Brain microvascular endothelial cell (primary cell): Measurements from ENCODE around the gene ORC1.

Experiments
- DNase-seq: peaks from one replicate; pipeline ENCODE4 v3.0.0-alpha.2; 2020
- H3K27ac ChIP-seq: fragments of 250-450 bp; sonication (Bioruptor Pico); 2 replicates; pipeline ENCODE4 v1.5.1; 2020; ENCODE audit warnings: mild to moderate bottlenecking, moderate library complexity
- H3K27me3 ChIP-seq: fragments of 250-450 bp; sonication (Bioruptor Pico); replicated peaks from 2 replicates; pipeline ENCODE4 v1.5.1; 2020; ENCODE audit warnings: mild to moderate bottlenecking
- H3K36me3 ChIP-seq: fragments of 250-450 bp; sonication (Bioruptor Pico); replicated peaks from 2 replicates; pipeline ENCODE4 v1.5.1; 2020; ENCODE audit warnings: mild to moderate bottlenecking
- H3K4me3 ChIP-seq: 2 replicates; pipeline ENCODE4 v1.5.1; 2011; ENCODE audit warnings: low read depth, mild to moderate bottlenecking, control low read depth, low read length, moderate library complexity
- CTCF ChIP-seq: IDR thresholded peaks from 2 replicates; pipeline ENCODE4 v1.5.1; 2011; ENCODE audit warnings: low read depth, mild to moderate bottlenecking, moderate library complexity, low read length, control low read depth, inconsistent platforms; ENCODE audit errors: missing control alignments
- in situ Hi-C: cut with HindIII; loops from 2 replicates; pipeline ENCODE4 v1.10.0; 2017; ENCODE audit warnings: low sequenced_read_pairs, low pct_ligation_motif_present

The ORC1 gene

GRCh38 chr1:52352690-52353089 lies 51.5 kb downstream of the ORC1 start:
- in situ Hi-C loops: no loop called here
- no peak for TF ChIP-seq CTCF
- H3K36me3 ChIP-seq: peaks cover 58% of the 10 kb centered on the region
- no peak overlapping the region for H3K27ac ChIP-seq
- no peak for DNase-seq
- H3K4me3 ChIP-seq: no peak overlapping the region
- no peaks in the 10 kb centered on the region for H3K27me3 ChIP-seq

- peak; percentile 73 for TF ChIP-seq CTCF
- no peak overlapping the region for H3K4me3 ChIP-seq
- H3K27ac ChIP-seq: no peak overlapping the region
- no peaks in the 10 kb centered on the region for H3K27me3 ChIP-seq
- H3K36me3 ChIP-seq: peaks cover 20% of the 10 kb centered on the region
- DNase-seq: peak; percentile 38
- in situ Hi-C loops: no loop called here
These were observed 55.4 kb downstream of the ORC1 start for GRCh38 chr1:52348704-52349300.

- no peak for DNase-seq
These were observed 57.6 kb downstream of the ORC1 start for GRCh38 chr1:52346653-52347052.

GRCh38 chr1:52345252-52345651 lies 59.0 kb downstream of the ORC1 start:
- no peak overlapping the region for H3K4me3 ChIP-seq
- in situ Hi-C loops: no loop called here
- no peaks in the 10 kb centered on the region for H3K36me3 ChIP-seq

More at GRCh38 chr1:52346653-52347052, 57.6 kb downstream of the ORC1 start:
- in situ Hi-C loops: no loop called here
- no peak for TF ChIP-seq CTCF
- Histone ChIP-seq H3K27ac (no peak overlapping the region), H3K36me3 (peaks cover 4% of the 10 kb centered on the region), H3K4me3 (no peak overlapping the region), H3K27me3 (no peaks in the 10 kb centered on the region)

GRCh38 chr1:52343979-52344378 lies 60.2 kb downstream of the ORC1 start:
- TF ChIP-seq CTCF: no peak
- no peak for DNase-seq
- Histone ChIP-seq H3K27me3 (no peaks in the 10 kb centered on the region), H3K36me3 (no peaks in the 10 kb centered on the region), H3K4me3 (no peak overlapping the region), H3K27ac (no peak overlapping the region)
- in situ Hi-C loops: no loop called here

More at GRCh38 chr1:52345252-52345651, 59.0 kb downstream of the ORC1 start:
- no peaks in the 10 kb centered on the region for H3K27me3 ChIP-seq
- no peak for TF ChIP-seq CTCF
- no peak for DNase-seq
- no peak overlapping the region for H3K27ac ChIP-seq
